HG03521 (cell line): ENCODE measurements around the gene RCCD1.
A peak's percentile ranks its signal among the peaks of the same experiment; 100 is the strongest.
"Not testable (repeated sequence)": the region's sequence is repeated elsewhere in the genome, so short reads cannot be mapped to it uniquely, and the experiment has no call there.

Experiments
- ATAC-seq: cut with Tn5 transposase; IDR thresholded peaks from one replicate; pipeline ENCODE4 v1.9.1; 2021; ENCODE audit warnings: mild to moderate bottlenecking, moderate library complexity; ENCODE audit not compliant: unreplicated experiment

RCCD1 gene, protein sequence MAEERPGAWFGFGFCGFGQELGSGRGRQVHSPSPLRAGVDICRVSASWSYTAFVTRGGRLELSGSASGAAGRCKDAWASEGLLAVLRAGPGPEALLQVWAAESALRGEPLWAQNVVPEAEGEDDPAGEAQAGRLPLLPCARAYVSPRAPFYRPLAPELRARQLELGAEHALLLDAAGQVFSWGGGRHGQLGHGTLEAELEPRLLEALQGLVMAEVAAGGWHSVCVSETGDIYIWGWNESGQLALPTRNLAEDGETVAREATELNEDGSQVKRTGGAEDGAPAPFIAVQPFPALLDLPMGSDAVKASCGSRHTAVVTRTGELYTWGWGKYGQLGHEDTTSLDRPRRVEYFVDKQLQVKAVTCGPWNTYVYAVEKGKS

GRCh38 chr15:90954712-90955623 lies at the start of gene RCCD1:
TSS of gene RCCD1 (plus strand) at chr15:90954884. CDS start at chr15:90956735, 1,851 bp downstream.
- ATAC-seq, result peak; percentile 89

- no peak for ATAC-seq
Observed at GRCh38 chr15:90905306-90906180, 49.1 kb upstream of the RCCD1 start.

GRCh38 chr15:90906181-90906849 lies 48.4 kb upstream of the RCCD1 start:
- no peak for ATAC-seq

- ATAC-seq, result no peak
Observed at GRCh38 chr15:90907051-90907660, 47.5 kb upstream of the RCCD1 start.

DNA sequence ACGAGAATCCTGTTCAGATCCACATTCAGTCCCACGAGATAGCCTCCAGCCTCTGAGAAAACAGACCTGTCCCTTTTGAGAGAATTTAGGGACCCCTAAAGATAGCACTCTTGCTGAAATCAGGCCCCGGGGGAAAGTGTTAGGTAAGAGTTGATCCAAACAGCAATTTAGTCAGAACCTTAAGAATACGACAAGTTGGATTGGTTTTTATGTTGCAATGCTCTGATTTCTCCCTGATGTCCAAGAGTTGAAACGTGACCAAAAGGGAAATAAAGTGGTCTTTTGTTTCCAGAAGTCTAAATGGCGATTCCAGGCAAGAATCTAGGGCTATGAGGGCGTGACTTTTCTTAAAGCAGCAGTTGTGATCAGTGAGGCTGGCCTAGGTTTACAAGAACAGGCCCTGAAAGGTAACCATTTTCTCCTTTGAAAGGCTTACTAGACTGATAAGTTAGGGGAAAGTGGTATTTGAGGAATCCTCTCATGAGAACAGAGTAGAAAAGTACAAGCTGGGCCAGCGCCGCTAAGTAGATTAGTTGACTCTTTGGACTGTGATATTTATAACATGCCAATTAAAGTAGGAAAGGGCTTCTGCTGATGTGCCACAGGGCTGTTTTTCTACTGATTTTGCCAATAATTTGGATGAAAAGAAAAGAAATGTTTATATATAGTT lies 46.7 kb upstream of the RCCD1 start:
- ATAC-seq, result no peak

GRCh38 chr15:90909449-90909848 lies 45.2 kb upstream of the RCCD1 start:
- not testable (repeated sequence) for ATAC-seq

- ATAC-seq, result no peak
Observed at GRCh38 chr15:90909976-90910375, 44.7 kb upstream of the RCCD1 start.

- ATAC-seq, result no peak
Observed at GRCh38 chr15:90910441-90911301, 44.0 kb upstream of the RCCD1 start.

GRCh38 chr15:90911302-90911623 lies 43.4 kb upstream of the RCCD1 start:
- ATAC-seq, result no peak

DNA sequence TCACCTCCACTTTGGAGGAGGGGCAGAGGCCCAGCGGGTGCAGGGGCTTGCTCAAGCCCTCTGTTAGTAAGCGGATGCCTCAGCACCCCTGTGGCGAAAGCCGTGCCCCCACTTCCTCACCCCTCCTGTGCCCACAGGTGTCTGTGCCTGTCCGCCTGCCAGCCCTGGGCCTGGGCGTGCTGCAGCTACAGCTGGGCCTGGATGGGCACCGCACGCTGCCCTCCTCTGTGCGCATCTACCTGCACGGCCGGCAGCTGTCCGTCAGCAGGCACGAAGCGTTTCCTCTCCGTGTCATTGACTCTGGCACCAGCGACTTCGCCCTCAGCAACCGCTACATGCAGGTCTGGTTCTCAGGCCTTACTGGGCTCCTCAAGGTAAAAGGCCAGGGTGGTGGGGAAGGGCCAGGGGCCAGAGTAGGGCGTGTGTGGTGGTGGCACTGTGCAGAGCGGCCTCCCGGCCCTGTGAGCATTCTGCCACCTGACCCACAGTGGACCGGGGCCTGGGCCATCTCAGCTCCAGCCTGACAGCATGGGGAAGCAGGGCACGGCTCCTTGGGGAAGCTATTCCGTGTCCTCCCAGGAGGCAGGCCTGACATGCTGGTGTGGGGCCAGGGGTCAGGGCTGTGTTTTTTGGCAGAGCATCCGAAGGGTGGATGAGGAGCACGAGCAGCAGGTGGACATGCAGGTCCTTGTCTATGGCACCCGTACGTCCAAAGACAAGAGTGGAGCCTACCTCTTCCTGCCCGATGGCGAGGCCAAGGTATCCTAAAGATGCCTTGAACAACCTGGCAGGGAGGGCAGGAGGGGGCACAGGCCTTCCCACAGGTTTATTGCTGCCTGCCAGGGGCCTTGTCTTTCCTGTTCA lies 42.5 kb upstream of the RCCD1 start:
- no peak for ATAC-seq

DNA sequence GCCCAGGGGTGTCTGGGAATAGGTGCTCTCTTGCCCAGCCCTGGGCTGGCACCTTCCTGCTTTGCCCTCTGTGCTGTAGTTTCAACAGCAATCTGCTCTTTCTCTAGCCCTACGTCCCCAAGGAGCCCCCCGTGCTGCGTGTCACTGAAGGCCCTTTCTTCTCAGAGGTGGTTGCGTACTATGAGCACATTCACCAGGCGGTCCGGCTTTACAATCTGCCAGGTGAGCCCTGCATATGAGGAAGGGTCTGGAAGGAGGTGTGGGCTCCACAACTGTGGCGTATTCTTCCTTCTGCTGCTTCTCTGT lies 42.0 kb upstream of the RCCD1 start:
- ATAC-seq, result no peak

GRCh38 chr15:90913398-90913944 lies 41.2 kb upstream of the RCCD1 start:
- ATAC-seq, result no peak

GRCh38 chr15:90914305-90915080 lies 40.2 kb upstream of the RCCD1 start:
- no peak for ATAC-seq

GRCh38 chr15:90915216-90915807 lies 39.4 kb upstream of the RCCD1 start:
- no peak for ATAC-seq

DNA sequence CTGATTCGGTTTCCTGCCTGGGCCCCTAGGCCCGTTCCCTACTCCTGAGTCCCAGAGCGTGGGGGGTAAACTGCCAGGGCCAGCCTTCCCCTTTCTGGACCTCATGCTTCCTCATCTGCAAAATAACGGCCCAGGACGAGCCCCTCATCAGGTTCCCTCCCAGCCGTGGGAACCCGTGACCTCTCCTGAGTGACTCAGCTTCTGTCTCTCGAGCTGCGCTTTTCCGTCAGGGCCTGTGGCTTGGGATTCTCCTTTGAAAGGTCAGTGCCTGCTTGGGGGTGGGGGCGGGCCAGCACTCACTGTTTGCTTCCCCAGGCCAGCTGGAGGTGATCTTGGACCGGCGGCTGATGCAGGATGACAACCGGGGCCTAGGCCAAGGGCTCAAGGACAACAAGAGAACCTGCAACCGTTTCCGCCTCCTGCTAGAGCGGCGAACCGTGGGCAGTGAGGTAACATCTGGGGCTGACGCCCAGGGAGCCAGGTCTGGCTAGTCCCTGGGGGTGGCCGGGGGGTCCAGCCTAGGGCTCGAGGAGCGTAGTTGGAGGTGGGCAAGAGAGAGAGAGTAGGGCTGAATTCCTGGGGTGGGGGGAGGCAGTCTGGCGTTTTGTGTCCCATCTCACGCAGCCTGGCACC lies 38.8 kb upstream of the RCCD1 start:
- ATAC-seq, result no peak

DNA sequence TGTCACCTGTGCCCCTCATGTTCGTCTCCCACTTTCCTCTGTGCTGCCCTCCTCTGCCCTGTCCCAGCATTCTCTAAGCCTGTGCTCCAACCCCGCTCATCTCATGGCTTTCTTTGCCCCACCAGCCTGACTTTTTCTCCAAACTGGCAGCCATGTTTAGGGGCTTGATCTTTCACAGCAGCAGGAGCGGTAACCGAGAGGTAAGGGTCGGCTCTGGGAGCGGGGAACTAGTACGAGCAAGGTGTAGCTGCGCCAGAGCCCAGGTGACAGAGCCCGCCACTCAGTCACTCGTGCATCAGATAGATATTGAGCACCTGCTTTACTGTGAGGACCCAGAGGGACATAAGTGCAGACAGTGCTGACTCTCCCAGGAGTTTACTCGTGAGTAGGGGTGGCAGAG lies 38.2 kb upstream of the RCCD1 start:
- ATAC-seq, result no peak
